HG02610 (cell line): ENCODE measurements around the gene ATP6V0B.

Source experiments
- ATAC-seq: cut with Tn5 transposase; IDR thresholded peaks from one replicate; pipeline ENCODE4 v1.9.1; 2021; ENCODE audit warnings: mild to moderate bottlenecking, moderate library complexity; ENCODE audit not compliant: unreplicated experiment

The ATP6V0B gene

GRCh38 chr1:43974443-43975248, at the start of gene ATP6V0B:
ATP6V0B (plus strand) TSS chr1:43974960; CDS start chr1:43975041, 81 bp downstream.
- ATAC-seq = peak; percentile 59

DNA sequence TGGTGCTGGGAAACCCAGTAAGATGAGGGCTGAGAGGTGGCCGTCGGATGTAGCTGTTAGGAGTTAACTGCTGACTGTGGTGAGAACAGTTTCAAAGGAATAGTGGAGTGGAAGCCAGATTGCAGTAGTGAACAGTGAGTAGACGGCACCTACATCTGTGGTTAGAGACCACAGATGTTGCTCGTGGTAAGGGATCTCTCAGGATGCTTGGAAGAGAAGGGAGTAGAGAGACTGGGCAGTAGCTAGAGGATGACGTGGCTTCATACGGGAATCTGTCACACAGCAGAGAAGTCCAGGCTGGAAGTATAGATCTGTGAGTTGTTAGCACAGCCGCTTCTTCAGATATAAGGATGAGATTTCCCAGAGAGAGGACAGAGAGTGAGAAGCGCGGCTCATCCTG, 48.9 kb upstream of the ATP6V0B start:
- ATAC-seq = no peak

DNA sequence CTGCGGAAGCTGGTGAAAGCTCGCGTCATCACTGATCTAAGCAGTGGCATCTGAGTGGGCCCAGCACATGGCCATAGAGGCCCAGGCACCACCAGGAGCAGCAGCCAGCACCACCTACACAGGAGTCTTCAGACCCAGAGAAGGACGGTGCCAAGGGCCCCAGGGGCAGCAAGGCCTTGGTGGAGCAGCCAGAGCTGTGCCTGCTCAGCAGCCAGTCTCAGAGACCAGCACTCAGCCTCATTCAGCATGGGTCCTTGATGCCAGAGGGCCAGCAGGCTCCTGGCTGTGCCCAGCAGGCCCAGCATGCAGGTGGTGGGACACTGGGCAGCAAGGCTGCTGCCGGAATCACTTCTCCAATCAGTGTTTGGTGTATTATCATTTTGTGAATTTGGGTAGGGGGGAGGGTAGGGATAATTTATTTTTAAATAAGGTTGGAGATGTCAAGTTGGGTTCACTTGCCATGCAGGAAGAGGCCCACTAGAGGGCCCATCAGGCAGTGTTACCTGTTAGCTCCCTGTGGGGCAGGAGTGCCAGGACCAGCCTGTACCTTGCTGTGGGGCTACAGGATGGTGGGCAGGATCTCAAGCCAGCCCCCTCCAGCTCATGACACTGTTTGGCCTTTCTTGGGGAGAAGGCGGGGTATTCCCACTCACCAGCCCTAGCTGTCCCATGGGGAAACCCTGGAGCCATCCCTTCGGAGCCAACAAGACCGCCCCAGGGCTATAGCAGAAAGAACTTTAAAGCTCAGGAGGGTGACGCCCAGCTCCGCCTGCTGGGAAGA, 44.4 kb upstream of the ATP6V0B start:
- no peak for ATAC-seq

GRCh38 chr1:43930949-43931275, 43.8 kb upstream of the ATP6V0B start:
- no peak for ATAC-seq

DNA sequence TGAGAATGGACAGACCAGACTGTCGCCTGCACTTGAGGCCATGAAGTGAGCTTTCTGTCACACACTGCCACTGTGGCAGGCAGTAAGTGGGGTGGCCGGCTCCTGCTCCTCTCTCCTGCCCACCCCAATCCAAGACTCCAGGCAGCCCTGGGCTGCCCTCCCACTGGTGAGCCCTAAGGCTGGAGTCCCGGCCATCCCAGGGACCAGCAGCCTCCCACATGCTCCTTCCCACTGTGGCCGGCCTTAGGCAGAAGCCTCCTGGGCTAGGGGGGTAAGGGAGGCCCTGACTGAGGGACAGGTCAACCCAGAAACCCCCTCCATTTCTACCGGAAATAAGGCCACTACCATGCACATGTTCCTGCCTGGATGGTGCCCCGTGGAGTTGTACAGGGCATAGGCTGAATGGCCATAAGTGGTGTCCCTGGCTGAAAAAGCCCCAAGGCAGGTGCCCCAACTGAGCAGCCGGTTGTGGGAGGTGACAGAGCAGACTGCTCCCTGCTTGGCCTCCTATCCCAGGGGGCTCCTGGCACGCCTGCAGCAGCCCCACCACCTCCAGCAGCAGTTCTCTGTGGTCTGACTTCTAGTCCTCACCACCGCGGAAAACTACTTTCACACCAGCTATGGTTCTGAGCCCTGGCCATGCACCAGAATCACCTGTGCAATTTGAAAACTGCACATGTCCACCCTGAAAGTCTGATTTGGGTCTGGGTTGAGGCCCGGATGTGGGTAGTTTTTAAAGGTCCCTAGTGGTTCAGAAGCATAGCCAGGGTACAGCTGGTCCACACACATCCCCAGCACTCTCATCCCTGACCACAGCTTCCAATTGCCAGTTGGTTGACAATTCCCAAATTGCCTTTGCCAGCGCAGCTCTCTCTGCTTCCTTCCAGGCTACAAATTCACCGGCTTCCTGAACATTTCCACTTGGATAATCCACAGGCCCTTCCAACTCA, 42.8 kb upstream of the ATP6V0B start:
- ATAC-seq = no peak

DNA sequence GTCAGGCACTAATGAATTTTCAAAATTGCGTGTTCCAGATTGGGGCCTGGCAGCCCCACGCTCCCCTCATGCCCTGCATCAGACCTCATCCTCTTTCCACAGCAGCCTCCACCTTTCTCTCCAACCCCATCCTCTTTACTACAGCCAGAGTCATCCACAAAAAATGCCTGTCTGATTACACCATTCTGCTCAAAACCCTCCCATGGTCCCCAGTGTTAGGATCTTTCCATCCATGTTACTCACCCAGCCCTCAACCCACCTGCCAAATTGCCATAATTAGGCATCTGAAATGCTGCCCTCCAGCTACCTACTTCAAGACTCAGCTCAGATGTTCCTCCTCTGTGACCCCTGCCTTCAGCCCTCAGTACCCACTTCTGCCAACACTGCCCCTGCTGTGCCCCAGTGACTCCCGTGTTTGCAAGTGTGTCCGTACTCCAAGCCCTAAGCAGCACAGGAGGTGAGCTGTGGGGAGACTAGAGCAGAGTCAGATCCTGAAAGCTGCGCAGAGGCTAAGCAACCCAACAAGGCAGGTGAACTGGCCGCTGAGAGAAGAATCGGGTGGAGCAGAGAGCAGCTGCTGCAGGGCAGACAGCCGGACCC, 41.9 kb upstream of the ATP6V0B start:
- ATAC-seq = no peak

DNA sequence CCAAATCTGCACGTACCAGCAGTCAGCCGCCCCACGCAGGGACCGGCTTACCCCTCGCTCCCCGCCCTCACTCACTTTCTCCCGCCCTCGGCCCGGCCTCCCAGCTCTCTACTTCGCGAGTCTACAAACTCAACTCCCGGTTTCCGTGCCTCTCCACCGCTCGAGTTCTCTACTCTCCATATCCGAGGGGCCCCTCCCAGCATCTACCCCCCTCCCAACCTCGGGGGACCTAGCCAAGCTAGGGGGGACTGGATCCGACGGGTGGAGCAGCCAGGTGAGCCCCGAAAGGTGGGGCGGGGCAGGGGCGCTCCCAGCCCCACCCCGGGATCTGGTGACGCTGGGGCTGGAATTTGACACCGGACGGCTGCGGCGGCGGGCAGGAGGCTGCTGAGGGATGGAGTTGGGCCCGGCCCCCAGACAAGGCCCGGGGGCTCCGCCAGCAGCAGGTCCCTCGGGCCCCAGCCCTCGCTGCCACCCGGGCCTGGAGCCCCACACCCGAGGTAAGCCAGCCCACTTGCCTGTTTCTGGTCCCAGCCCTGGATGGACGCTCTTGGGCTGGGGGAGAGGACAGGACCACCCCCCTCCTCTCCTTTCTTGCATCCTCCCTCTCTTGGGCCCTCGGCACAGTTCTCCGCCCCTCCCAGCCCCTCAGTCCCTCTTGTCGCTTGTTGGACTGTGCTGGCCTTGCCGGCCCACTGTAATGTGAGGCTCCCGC, 41.2 kb upstream of the ATP6V0B start, which contains the start of gene ARTN:
Gene ARTN (plus strand): TSS at position 416 of the 715 bp plus-strand sequence. CDS start 1,856 bp downstream, outside the sequence.
- ATAC-seq = no peak

DNA sequence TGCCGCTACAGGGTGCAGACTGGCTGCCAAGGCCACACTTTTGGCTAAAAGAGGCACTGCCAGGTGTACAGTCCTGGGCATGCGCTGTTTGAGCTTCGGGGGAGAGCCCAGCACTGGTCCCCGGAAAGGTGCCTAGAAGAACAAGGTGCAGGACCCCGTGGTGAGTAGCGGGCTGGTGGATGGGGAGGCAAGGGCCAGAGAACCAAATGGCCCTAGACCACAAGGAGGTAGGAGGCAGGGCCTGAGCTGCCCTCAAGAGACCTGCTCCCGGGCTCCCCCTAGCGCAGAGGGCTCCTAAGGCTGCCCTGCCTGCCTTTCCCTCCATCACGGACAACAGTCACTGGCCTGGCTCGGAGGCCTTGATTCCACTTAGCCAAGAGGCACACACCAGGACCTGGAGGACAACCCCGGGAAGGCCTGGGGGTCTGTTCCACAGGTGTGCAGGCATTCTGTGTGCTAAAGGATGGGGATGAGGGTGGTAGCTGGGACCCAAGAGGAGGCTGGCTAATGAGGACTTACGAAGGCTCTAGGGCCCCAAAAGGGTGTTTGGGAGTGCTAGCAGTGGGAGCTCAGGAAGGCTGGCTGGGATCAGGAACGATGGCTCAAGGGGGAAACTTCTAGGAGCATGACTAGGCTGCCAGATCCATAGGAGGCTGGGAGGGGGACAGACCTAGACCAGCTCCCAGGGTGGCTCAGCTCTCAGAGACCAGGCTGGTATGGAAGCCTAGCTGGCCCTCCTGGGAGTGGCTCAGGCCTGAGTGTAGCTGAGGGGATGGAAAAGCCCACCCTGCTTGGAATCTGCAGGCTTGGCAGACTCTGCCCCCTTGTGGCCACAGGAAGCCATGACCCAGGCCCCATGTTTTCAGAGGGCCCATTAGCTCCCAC, 40.4 kb upstream of the ATP6V0B start:
- ATAC-seq = no peak

GRCh38 chr1:43934986-43935324, 39.8 kb upstream of the ATP6V0B start:
- ATAC-seq = no peak

DNA sequence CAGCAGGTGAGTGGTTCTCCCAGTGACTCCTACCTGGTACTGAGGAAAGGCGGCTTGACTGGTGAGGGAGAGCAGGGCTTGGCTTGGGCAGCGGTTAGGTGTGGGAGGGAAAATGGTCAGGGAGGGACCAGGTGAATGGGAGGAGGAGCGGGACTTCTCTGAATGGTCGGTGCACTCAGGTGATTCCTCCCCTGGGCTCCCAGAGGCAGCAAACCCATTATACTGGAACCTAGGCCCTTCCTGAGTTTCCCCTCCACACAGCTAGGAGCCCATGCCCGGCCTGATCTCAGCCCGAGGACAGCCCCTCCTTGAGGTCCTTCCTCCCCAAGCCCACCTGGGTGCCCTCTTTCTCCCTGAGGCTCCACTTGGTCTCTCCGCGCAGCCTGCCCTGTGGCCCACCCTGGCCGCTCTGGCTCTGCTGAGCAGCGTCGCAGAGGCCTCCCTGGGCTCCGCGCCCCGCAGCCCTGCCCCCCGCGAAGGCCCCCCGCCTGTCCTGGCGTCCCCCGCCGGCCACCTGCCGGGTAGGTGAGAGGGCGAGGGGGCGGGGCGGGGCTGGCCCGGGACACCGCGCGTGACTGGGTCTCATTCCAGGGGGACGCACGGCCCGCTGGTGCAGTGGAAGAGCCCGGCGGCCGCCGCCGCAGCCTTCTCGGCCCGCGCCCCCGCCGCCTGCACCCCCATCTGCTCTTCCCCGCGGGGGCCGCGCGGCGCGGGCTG, 38.9 kb upstream of the ATP6V0B start:
- ATAC-seq = no peak

DNA sequence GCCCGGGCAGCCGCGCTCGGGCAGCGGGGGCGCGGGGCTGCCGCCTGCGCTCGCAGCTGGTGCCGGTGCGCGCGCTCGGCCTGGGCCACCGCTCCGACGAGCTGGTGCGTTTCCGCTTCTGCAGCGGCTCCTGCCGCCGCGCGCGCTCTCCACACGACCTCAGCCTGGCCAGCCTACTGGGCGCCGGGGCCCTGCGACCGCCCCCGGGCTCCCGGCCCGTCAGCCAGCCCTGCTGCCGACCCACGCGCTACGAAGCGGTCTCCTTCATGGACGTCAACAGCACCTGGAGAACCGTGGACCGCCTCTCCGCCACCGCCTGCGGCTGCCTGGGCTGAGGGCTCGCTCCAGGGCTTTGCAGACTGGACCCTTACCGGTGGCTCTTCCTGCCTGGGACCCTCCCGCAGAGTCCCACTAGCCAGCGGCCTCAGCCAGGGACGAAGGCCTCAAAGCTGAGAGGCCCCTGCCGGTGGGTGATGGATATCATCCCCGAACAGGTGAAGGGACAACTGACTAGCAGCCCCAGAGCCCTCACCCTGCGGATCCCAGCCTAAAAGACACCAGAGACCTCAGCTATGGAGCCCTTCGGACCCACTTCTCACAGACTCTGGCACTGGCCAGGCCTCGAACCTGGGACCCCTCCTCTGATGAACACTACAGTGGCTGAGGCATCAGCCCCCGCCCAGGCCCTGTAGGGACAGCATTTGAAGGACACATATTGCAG, 38.2 kb upstream of the ATP6V0B start:
- no peak for ATAC-seq

GRCh38 chr1:43937179-43937865, 37.4 kb upstream of the ATP6V0B start:
- ATAC-seq = no peak

GRCh38 chr1:43938383-43938782, 36.4 kb upstream of the ATP6V0B start:
- no peak for ATAC-seq

GRCh38 chr1:43938892-43939587, 35.7 kb upstream of the ATP6V0B start:
- no peak for ATAC-seq

DNA sequence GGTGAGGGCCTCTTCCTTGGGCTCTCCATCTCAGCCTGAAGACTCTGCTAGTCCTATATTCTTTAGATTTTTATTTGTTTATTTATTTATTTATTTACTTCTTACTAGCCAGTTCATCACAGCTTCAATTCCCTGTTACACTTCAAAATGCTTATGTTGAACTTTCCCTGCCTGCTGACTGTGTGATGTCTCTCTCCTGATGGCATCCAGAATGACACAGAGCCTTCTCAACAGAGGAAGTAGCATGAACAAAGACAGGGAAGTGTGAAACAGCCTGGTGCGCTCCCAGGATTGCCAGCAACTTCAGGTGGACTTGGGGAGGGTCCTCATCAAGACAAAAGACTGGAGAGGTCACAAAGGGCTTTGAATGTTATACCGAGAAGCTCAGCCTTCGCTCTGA, 32.3 kb upstream of the ATP6V0B start:
- no peak for ATAC-seq

- no peak for ATAC-seq
Observed at GRCh38 chr1:43944860-43945259, 29.9 kb upstream of the ATP6V0B start.
